DOHH2 (cell line): ENCODE measurements around the gene CLCN1.

Source experiments
- CTCF ChIP-seq: fragments of 200-600 bp; sonication (generic); IDR thresholded peaks from one replicate; pipeline ENCODE4 v1.5.1; 2014; ENCODE audit warnings: antibody characterized with exemption, mild to moderate bottlenecking, low read depth, low read length; ENCODE audit not compliant: poor library complexity, severe bottlenecking
- EZH2phosphoT487 ChIP-seq: fragments of 200-600 bp; sonication (generic); IDR thresholded peaks from 2 replicates; pipeline ENCODE4 v1.6.1; 2017; ENCODE audit warnings: borderline replicate concordance, mild to moderate bottlenecking, antibody characterized with exemption, low read length, moderate library complexity, mixed read lengths

GRCh38 chr7:143329471-143330170 is 13.7 kb downstream of the CLCN1 start:
- TF ChIP-seq CTCF: peak; percentile 44
- TF ChIP-seq EZH2phosphoT487: no peak
